ENCODE measurements around the gene SCAMP3. TPM values are rescaled to one million over a fixed set of nuclear protein-coding genes. Genes with fewer than 3 reads are reported as not detected.

SCAMP3 gene
- total and polyA plus RNA-seq, 4 donors = 14.9 to 47.0 (median 31.7) TPM

GRCh38 chr1:155287987-155288543 lies 25.9 kb upstream of the SCAMP3 start:
- Histone ChIP-seq H3K4me3 (ENCODE audit: low read depth in 1 of 3, low read length in 3 of 3) (no peak overlapping the region), H3K27ac (ENCODE audit: low read depth in 1 of 2, low read length in 2 of 2) (no peak overlapping the region), H3K27me3 (ENCODE audit: control insufficient read depth in 4 of 4, insufficient read depth in 4 of 4, low read length in 3 of 4) (no peaks in the 10 kb centered on the region), H3K9me3 (ENCODE audit: control insufficient read depth in 4 of 4, low read length in 3 of 4) (no peaks in the 10 kb centered on the region), H3K4me1 (ENCODE audit: control insufficient read depth in 4 of 4, insufficient read depth in 4 of 4, low read length in 3 of 4) (peaks cover 2 to 20% (median 7%) of the 10 kb centered on the region in 4 donors), H3K9ac (ENCODE audit: low read depth in 1 of 2, low read length in 2 of 2) (no peak overlapping the region), H3K36me3 (ENCODE audit: control insufficient read depth in 4 of 4, insufficient read depth in 3 of 4, low read depth in 1 of 4, low read length in 3 of 4) (peaks cover 0 to 24% (median 15%) of the 10 kb centered on the region in 4 donors)
- WGBS = 94% methylated on average over 21 of the region's 21 CpGs
- no peak for DNase-seq (ENCODE audit: low spot score)
- TF ChIP-seq, protein P1, sequence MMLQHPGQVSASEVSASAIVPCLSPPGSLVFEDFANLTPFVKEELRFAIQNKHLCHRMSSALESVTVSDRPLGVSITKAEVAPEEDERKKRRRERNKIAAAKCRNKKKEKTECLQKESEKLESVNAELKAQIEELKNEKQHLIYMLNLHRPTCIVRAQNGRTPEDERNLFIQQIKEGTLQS (IDR thresholded peaks at IDR 0.05) = no peak
- TF ChIP-seq MAX (IDR thresholded peaks at IDR 0.05) (no peak), TAF1 (conservative IDR thresholded peaks at IDR 0.05) (no peak), FOXA1 (IDR thresholded peaks at IDR 0.05) (no peak), SP1 (IDR thresholded peaks at IDR 0.05) (no peak), GABPA (IDR thresholded peaks at IDR 0.05 in 1 of 2, conservative IDR thresholded peaks at IDR 0.05 in 1 of 2) (no peak), JUND (IDR thresholded peaks at IDR 0.05) (no peak), HNF4G (IDR thresholded peaks at IDR 0.05) (no peak), RXRA (IDR thresholded peaks at IDR 0.05) (no peak), YY1 (IDR thresholded peaks at IDR 0.05) (no peak), HNF4A (conservative IDR thresholded peaks at IDR 0.05) (no peak), NR2F2 (IDR thresholded peaks at IDR 0.05) (no peak), ZBTB33 (IDR thresholded peaks at IDR 0.05) (no peak), RAD21 (IDR thresholded peaks at IDR 0.05) (no peak), FOXA2 (IDR thresholded peaks at IDR 0.05) (no peak), EGR1 (IDR thresholded peaks at IDR 0.05; ENCODE audit: low read depth in 2 of 2) (no peak)
- TF ChIP-seq, protein P2, sequence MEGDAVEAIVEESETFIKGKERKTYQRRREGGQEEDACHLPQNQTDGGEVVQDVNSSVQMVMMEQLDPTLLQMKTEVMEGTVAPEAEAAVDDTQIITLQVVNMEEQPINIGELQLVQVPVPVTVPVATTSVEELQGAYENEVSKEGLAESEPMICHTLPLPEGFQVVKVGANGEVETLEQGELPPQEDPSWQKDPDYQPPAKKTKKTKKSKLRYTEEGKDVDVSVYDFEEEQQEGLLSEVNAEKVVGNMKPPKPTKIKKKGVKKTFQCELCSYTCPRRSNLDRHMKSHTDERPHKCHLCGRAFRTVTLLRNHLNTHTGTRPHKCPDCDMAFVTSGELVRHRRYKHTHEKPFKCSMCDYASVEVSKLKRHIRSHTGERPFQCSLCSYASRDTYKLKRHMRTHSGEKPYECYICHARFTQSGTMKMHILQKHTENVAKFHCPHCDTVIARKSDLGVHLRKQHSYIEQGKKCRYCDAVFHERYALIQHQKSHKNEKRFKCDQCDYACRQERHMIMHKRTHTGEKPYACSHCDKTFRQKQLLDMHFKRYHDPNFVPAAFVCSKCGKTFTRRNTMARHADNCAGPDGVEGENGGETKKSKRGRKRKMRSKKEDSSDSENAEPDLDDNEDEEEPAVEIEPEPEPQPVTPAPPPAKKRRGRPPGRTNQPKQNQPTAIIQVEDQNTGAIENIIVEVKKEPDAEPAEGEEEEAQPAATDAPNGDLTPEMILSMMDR (IDR thresholded peaks at IDR 0.05; ENCODE audit: low read depth, low read length, missing input control) = no peak
- TF ChIP-seq, protein P3, sequence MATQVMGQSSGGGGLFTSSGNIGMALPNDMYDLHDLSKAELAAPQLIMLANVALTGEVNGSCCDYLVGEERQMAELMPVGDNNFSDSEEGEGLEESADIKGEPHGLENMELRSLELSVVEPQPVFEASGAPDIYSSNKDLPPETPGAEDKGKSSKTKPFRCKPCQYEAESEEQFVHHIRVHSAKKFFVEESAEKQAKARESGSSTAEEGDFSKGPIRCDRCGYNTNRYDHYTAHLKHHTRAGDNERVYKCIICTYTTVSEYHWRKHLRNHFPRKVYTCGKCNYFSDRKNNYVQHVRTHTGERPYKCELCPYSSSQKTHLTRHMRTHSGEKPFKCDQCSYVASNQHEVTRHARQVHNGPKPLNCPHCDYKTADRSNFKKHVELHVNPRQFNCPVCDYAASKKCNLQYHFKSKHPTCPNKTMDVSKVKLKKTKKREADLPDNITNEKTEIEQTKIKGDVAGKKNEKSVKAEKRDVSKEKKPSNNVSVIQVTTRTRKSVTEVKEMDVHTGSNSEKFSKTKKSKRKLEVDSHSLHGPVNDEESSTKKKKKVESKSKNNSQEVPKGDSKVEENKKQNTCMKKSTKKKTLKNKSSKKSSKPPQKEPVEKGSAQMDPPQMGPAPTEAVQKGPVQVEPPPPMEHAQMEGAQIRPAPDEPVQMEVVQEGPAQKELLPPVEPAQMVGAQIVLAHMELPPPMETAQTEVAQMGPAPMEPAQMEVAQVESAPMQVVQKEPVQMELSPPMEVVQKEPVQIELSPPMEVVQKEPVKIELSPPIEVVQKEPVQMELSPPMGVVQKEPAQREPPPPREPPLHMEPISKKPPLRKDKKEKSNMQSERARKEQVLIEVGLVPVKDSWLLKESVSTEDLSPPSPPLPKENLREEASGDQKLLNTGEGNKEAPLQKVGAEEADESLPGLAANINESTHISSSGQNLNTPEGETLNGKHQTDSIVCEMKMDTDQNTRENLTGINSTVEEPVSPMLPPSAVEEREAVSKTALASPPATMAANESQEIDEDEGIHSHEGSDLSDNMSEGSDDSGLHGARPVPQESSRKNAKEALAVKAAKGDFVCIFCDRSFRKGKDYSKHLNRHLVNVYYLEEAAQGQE (IDR thresholded peaks at IDR 0.05) = no peak
